NT2/D1 (cell line): ENCODE measurements around the gene APBA1.

ENCODE experiments used
- YY1 ChIP-seq: IDR thresholded peaks from 2 replicates; pipeline ENCODE4 v1.6.1; 2011; ENCODE audit not compliant: insufficient read length, insufficient read depth
- ZNF274 ChIP-seq: IDR thresholded peaks from 2 replicates; pipeline ENCODE4 v1.6.1; 2011; ENCODE audit warnings: mild to moderate bottlenecking, low read depth, low read length

DNA sequence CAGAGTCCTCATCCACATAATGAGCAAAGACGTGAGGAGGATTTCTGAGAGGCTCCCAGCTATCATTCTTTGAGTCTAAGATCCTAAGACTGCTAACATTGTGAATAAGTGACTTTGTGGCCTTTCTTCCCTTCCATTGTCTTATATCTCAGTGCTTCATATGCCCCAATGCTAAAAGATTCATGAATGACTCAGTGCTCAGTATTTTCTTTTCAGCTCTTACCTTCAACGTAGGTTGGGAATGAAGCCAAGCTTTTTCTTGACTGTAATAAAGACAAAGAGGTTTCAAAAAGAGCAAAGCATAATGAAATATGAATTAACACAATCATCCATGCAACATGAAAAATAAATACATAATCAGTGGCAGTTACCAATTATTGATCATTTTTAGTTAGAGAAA lies 200.7 kb downstream of the APBA1 start:
- TF ChIP-seq YY1 (no peak), ZNF274 (no peak)
